ENCODE data around the gene GPS1. TPM values are rescaled to one million over a fixed set of nuclear protein-coding genes. Genes with fewer than 3 reads are reported as not detected.

Gene GPS1
- total and polyA plus RNA-seq, 9 of the 15 experiments (the other 6 are each of a cell fraction or from before 2014, with no cell fraction given), result 3.1 to 167 (median 69.9) TPM

- H3K79me2 ChIP-seq (ENCODE audit: control insufficient read depth, insufficient read depth, low read length), result peaks cover 10% of the 10 kb centered on the region; the same call in 2 of the 3 replicates
- peak; percentile 40; the same call in 1 of the 2 replicates for TF ChIP-seq POLR2AphosphoS5 (IDR thresholded peaks at IDR 0.05; ENCODE audit: control insufficient read depth, insufficient read depth, low read depth, low read length)
- peak; percentile 63 for TF ChIP-seq POLR2G (IDR thresholded peaks at IDR 0.05; ENCODE audit: low read depth, low read length)
- no peak for TF ChIP-seq MBD1 (CRISPR knock-in tag; IDR thresholded peaks at IDR 0.05)
- peak; percentile 21; the same call in 1 of the 2 replicates for TF ChIP-seq SUPT5H (IDR thresholded peaks at IDR 0.05)
- TF ChIP-seq ETS1 (conservative IDR thresholded peaks at IDR 0.05; ENCODE audit: control insufficient read depth, low read depth, low read length), result peak; percentile 42; the same call in 1 of the 2 replicates
- DNase-seq (ENCODE audit: extremely low read depth in 1 of 4, low spot score in 3 of 4), result no peak
- intact Hi-C loops (cut with micrococcal nuclease) (no loop called here), in situ Hi-C loops (cut with MboI) (no loop called here)
- peaks cover 99% of the 10 kb centered on the region; the same call in 2 of the 3 replicates for H3K36me3 ChIP-seq (ENCODE audit: control insufficient read depth, insufficient read depth, low read length)
- BruUV-seq (replicated peaks), result no TSS peak
- peaks cover 0 to 63% of the 10 kb centered on the region in 2 experiments; a peak in 1 of 5 replicates for H3K4me1 ChIP-seq (replicated peaks in 1 of 2; ENCODE audit: control insufficient read depth in 2 of 2, insufficient read depth in 2 of 2, low read length in 2 of 2)
- peak; percentile 7; the same call in 2 of the 3 replicates for ATAC-seq
- 96% methylated on average over 24 of the region's 49 CpGs for WGBS (ENCODE audit: insufficient coverage, low coverage, missing lambda C conversion rate)
- ChIA-PET CTCF (ENCODE audit: low intra/inter-chr PET ratio) (no interaction called here), POLR2A (interaction anchor here (0.6 to 5.9 kb wide), 2 partner anchors 7 to 28 kb away, joined by 4 to 52 read pairs; no protein-coding TSS in a partner anchor)
- H3K9ac ChIP-seq (ENCODE audit: insufficient read depth in 1 of 2, low read depth in 2 of 2, low read length in 2 of 2), result peak overlapping the region in 1 of 2 experiments; percentile 45; a peak in 1 of 4 replicates
- no peak overlapping the region for H3K27ac ChIP-seq (ENCODE audit: extremely low read depth, low read depth, low read length)
- no peak for FAIRE-seq
- no peaks in the 10 kb centered on the region for H3K27me3 ChIP-seq (ENCODE audit: control insufficient read depth in 2 of 2, insufficient read depth in 2 of 2, low read length in 2 of 2)
- no peak overlapping the region for H2AFZ ChIP-seq (ENCODE audit: low read depth, low read length)
- no peaks in the 10 kb centered on the region for H3K9me1 ChIP-seq (ENCODE audit: control insufficient read depth, insufficient read depth, low read length)
- no peaks in the 10 kb centered on the region for H3K9me3 ChIP-seq (replicated peaks; ENCODE audit: control insufficient read depth, insufficient read depth, low read depth, low read length)
- H4K20me1 ChIP-seq (replicated peaks; ENCODE audit: control insufficient read depth, insufficient read depth, low read length), result peaks cover 17% of the 10 kb centered on the region
- no peak overlapping the region for H3K4me3 ChIP-seq
- H3K4me2 ChIP-seq (ENCODE audit: insufficient read depth, low read length), result no peak overlapping the region
Observed at GRCh38 chr17:82085031-82085861, 33.5 kb downstream of the GPS1 start.

All from K562 (cell line).